Stimulated activated CD8-positive, alpha-beta memory T cell treated with anti-CD3 and anti-CD28 coated beads, Interleukin-2, amount 100 ng/mL, for 48 hours (primary cell): ENCODE data around the gene PDZRN3.
"Not testable (repeated sequence)": the region's sequence is repeated elsewhere in the genome, so short reads cannot be mapped to it uniquely, and the experiment has no call there.

Experiments
- DNase-seq, 2 donors: peaks; one replicate each; pipeline ENCODE4 v3.0.0-alpha.2; 2020; ENCODE audit warnings: low read depth in 2 of 2

PDZRN3 gene

GRCh38 chr3:73491287-73491662, 133.5 kb downstream of the PDZRN3 start:
- DNase-seq, result no peak

GRCh38 chr3:73490453-73491286, 134.1 kb downstream of the PDZRN3 start:
- no peak for DNase-seq

- no peak for DNase-seq
These were observed 138.8 kb downstream of the PDZRN3 start for GRCh38 chr3:73485877-73486330.

GRCh38 chr3:73484656-73485248, 140.0 kb downstream of the PDZRN3 start:
- no peak for DNase-seq

GRCh38 chr3:73481888-73482287, 142.9 kb downstream of the PDZRN3 start:
- DNase-seq, result no peak

GRCh38 chr3:73480187-73480672, 144.5 kb downstream of the PDZRN3 start:
- DNase-seq, result no peak

GRCh38 chr3:73479325-73479724, 145.4 kb downstream of the PDZRN3 start:
- no peak for DNase-seq

- DNase-seq, result no peak
These were observed 145.9 kb downstream of the PDZRN3 start for GRCh38 chr3:73478858-73479257.

- DNase-seq, result no peak
These were observed 149.0 kb downstream of the PDZRN3 start for GRCh38 chr3:73475717-73476116.

- no peak for DNase-seq
These were observed 149.6 kb downstream of the PDZRN3 start for GRCh38 chr3:73475175-73475574.

- no peak for DNase-seq
These were observed 150.1 kb downstream of the PDZRN3 start for GRCh38 chr3:73474619-73475018.

GRCh38 chr3:73473898-73474416, 150.8 kb downstream of the PDZRN3 start:
- no peak for DNase-seq

GRCh38 chr3:73473181-73473897, 151.4 kb downstream of the PDZRN3 start:
- no peak for DNase-seq

- no peak for DNase-seq
These were observed 152.6 kb downstream of the PDZRN3 start for GRCh38 chr3:73471986-73472787.

GRCh38 chr3:73470860-73471259, 153.9 kb downstream of the PDZRN3 start:
- no peak for DNase-seq

- no peak for DNase-seq
These were observed 155.4 kb downstream of the PDZRN3 start for GRCh38 chr3:73469331-73469730.

GRCh38 chr3:73467211-73467610, 157.5 kb downstream of the PDZRN3 start:
- no peak for DNase-seq

GRCh38 chr3:73465926-73466325, 158.8 kb downstream of the PDZRN3 start:
- no peak for DNase-seq

- not testable (repeated sequence) for DNase-seq
These were observed 160.6 kb downstream of the PDZRN3 start for GRCh38 chr3:73464126-73464525.

GRCh38 chr3:73461547-73461946, 163.2 kb downstream of the PDZRN3 start:
- DNase-seq, result no peak

GRCh38 chr3:73459711-73460110, 165.0 kb downstream of the PDZRN3 start:
- DNase-seq, result no peak
